ENCODE results near the gene RFT1.

- no peak for TF ChIP-seq CTCF (IDR thresholded peaks at IDR 0.05)
- TF ChIP-seq POLR2A (IDR thresholded peaks at IDR 0.05) = no peak
Observed at GRCh38 chr3:53069422-53070068, 60.7 kb downstream of the RFT1 start.

Data from ovary (tissue), 3 donors.